HG03103 (cell line): ENCODE results near the gene PHF1.
"Not testable (repeated sequence)": the region's sequence is repeated elsewhere in the genome, so short reads cannot be mapped to it uniquely, and the experiment has no call there.

Experiments used
- ATAC-seq: cut with Tn5 transposase; IDR thresholded peaks from one replicate; pipeline ENCODE4 v1.9.1; 2021; ENCODE audit warnings: low read depth; ENCODE audit not compliant: unreplicated experiment

Gene PHF1

GRCh38 chr6:33410711-33411631 lies at the start of gene PHF1:
Gene PHF1, plus strand, starts transcription at chr6:33411014. Its CDS starts 1,250 bp downstream, at chr6:33412264.
- peak; percentile 24 for ATAC-seq

DNA sequence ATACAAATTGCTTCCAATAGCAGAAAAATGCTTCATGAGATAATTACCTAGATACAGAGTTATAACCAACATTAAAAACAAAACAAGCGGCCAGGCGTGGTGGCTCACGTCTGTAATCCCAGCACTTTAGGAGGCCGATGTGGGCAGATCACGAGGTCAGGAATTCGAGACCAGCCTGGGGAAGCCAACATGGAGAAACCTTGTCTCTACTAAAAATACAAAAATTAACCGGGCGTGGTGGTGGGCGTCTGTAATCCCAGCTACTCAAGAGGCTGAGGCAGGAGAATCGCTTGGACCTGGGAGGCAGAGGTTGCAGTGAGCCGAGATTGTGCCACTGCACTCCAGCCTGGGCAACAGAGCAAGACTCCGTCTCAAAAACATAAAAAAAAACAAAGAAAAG lies 47.3 kb upstream of the PHF1 start:
- ATAC-seq: not testable (repeated sequence)

DNA sequence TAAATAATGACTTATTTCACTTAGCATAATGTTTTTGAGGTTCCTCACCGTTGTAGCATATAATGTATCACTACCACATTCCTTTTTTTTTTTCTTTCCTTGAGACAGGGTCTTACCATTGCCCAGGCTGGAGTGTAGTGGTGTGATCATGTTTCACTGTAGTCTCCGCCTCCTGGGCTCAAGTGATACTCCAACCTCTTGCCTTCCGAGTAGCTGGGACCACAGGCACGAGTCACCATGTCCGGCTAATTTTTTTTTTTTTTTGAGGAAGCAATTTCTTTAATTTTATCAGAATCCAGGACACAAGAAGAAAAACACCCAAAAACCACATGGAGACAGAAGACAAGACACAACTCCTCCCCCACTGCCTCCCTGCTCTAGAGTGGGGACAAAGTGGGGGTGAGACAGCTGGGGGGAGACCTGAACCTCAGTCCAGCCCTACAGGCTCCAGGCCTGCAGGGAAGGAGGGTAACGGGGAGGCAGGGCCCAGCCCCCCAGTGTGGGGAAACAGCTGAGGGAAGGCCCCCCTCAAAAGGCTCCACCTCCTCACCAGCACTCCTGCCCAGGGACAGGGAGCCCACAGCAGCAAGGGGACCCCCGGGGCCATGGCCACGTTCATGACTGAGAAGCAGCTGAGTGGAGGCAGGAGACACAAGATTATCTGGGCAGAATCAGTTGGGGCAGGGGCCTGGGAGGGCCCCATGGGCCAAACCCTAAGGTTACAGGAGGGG lies 46.2 kb upstream of the PHF1 start:
- ATAC-seq: not testable (repeated sequence)

GRCh38 chr6:33365206-33365971 lies 45.4 kb upstream of the PHF1 start:
- not testable (repeated sequence) for ATAC-seq

- no peak for ATAC-seq
Measured at GRCh38 chr6:33367009-33367714, 43.7 kb upstream of the PHF1 start.

DNA sequence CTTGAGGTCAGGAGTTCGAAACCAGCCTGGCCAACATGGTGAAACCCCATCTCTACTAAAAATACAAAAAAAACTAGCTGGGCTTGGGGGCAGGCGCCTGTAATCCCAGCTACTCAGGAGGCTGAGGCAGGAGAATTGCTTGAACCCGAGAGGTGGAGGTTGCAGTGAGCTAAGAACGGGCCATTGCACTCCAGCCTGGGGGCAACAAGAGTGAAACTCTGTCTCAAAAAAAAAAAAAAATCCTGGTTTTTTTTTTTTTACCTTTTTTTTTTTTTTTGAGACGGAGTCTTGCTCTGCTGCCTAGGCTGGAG lies 43.1 kb upstream of the PHF1 start:
- ATAC-seq: not testable (repeated sequence)

DNA sequence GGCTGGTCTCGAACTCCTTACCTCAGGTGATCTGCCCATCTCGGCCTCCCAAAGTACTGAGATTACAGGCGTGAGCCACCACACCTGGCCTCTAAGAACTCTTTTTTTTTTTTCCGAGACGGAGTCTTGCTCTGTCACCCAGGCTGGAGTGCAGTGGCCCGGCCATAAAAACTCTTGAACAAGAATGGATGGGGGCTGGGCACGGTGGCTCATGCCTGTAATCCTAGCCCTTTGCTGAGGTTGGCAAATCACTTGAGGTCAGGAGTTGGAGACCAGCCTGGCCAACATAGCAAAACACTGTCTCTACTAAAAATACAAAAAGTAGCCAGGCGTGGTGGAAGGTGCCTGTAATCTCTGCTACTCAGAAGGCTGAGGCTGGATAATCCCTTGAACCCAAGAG lies 38.9 kb upstream of the PHF1 start:
- not testable (repeated sequence) for ATAC-seq

GRCh38 chr6:33372526-33373123 lies 38.2 kb upstream of the PHF1 start:
- no peak for ATAC-seq

GRCh38 chr6:33373960-33374910 lies 36.6 kb upstream of the PHF1 start:
- ATAC-seq: no peak

DNA sequence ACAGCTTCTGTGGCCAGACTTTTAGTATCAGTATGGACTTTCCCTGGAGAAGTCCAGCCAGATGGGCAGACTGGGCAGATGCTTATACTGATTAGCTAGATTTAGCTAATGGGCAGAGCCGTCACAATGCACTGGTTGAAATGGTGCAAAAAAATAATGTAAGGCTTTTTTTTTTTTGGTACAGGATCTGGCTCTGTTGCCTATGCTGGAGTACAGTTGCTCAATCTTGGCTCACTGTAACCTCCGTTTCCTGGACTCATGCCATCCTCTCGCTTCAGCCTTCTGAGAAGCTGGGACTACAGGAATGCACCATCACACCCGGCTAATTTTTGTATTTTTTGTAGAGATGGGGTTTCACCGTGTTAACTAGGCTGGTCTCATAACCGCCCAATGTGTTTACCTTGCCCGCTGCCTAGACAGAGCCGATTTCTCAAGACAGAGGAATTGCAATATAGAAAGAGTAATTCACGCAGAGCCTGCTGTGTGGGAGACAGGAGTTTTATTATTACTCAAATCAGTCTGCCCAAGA lies 35.6 kb upstream of the PHF1 start:
- ATAC-seq: no peak

DNA sequence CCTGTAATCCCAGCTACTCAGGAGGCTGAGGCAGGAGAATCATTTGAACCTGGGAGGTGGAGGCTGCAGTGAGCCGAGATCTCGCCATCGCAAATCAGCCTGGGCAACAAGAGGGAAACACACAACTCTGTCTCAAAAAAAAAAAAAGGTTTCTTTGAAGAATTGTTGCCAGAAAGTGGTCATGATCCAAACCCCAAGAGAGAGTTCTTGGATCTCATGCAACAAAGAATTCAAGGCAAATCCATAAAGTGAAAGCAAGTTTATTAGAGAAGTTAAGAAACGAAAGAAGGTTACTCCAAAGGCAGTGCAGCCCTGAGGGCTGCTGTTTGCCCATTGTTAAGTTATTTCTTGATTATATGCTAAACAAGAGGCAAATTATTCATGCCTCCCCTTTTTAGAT lies 33.6 kb upstream of the PHF1 start:
- no peak for ATAC-seq

- not testable (repeated sequence) for ATAC-seq
Measured at GRCh38 chr6:33379184-33379583, 31.6 kb upstream of the PHF1 start.

DNA sequence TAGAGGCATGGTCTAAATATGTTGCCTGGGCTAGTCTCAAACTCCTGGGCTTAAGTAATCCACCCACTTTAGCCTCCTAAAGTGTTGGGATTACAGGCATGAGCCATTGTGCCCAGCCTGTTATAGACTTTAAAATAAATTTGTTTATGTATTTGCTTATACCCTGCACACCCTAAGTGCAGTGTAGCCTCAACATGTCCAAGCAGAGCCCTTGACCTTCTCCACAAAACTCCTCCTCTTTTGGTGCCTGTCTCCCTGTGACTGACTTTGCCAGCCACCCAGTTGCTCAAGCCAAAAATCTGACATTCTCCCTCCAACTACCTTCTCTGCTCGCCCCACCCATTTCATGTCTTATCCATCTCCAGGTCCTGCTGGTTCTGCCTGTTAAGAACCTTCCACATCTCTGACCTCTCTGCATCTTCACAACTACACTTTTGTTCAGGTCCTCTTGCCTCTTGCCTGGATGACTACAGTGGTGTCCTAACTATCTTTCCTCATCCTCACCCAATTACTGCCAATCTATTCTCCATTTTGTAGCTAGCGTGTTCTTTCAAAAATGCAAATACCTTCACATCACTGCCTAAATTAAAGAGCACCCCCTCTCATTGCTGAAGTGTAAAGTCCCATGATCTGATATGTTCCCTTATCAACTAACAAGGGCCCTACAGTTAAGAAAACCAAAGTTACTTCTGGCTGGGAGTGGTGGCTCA lies 30.4 kb upstream of the PHF1 start:
- ATAC-seq: no peak

- ATAC-seq: no peak
Measured at GRCh38 chr6:33383427-33384185, 27.2 kb upstream of the PHF1 start.

GRCh38 chr6:33384581-33385020 lies 26.2 kb upstream of the PHF1 start:
- ATAC-seq: no peak

DNA sequence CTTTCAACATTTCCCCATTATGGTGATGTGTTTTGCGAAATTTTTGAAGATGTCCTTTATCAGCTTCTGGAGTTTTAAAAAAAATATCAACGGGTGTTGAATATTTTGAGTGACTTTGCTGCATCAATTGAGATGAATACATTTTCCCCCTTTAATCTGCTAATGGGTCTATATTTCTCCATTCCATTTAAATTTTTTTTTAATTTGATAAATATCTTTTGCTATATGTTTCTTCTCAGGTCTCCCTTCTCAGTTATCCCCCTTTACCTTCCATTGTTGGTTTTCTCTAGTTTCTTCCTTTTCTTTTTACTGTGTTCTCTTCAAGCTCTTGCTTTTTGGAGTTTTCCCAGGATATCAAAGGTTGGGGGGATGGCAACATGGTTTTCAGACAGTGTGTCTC lies 20.6 kb upstream of the PHF1 start:
- ATAC-seq: no peak

- no peak for ATAC-seq
Measured at GRCh38 chr6:33390767-33391277, 20.0 kb upstream of the PHF1 start.
